Activated CD4-positive, alpha-beta T cell treated with anti-CD3 and anti-CD28 coated beads, Interleukin-2, amount 50 U/mL, for 4 hours (primary cell): ENCODE results near the gene CYP4F2.
"Not testable (repeated sequence)": the region's sequence is repeated elsewhere in the genome, so short reads cannot be mapped to it uniquely, and the experiment has no call there.

Experiments
- DNase-seq, 2 experiments: peaks; one replicate each; pipeline ENCODE4 v3.0.0-alpha.2; 2020

Gene CYP4F2

DNA sequence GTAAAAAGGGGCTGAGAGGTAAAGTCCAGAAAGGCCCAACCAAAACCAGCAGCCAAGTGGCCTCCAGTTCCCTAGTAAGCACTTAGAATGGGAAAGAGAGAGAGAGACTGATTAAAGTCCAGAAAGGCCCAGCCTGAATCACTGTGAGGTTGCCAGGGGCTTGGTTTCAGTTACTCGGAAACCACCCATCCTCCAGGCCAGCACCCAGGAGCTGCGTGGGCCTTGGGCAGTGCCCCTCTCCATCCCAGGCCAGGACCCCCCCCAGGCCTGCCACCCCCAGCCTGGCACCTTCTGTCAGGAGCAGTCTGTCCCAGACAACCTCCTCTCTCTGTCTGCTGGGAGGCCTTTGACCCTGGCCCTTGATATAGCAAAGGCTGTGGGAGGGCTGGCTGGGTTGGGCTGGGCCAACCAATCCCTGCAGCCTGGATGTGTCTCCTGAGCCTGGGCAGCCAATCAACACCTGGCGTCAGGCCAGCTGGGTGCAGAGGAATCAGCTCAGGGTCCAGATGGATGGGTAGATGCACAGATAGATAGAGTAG is at the start of gene CYP4F2:
Gene CYP4F2 (minus strand): TSS at position 337 of the 539 bp plus-strand sequence. CDS start 463 bp downstream, outside the sequence.
- DNase-seq: no peak

- DNase-seq: no peak
These were observed 47.4 kb upstream of the CYP4F2 start for GRCh38 chr19:15945301-15945700.

DNA sequence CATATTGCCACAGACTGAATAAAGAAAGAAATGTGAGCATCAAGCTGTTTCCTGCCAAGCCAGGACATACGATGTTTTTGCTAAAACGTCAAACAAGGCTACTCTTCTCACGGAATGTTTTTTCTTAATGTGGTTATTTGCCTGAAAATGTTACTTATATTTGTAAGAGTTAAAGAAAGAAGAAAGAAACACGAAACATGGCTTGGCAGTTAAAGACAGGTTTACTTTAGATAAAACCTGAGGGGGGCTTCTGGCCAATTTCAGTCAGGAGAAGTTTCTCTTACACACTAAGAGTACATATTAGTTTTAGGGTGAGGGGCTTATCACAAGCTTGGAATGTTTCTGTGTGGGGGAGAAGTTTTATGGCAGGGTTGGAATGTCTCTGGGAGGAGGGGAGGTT is 46.5 kb upstream of the CYP4F2 start:
- no peak for DNase-seq

- DNase-seq: no peak
These were observed 39.9 kb upstream of the CYP4F2 start for GRCh38 chr19:15937771-15938170.

DNA sequence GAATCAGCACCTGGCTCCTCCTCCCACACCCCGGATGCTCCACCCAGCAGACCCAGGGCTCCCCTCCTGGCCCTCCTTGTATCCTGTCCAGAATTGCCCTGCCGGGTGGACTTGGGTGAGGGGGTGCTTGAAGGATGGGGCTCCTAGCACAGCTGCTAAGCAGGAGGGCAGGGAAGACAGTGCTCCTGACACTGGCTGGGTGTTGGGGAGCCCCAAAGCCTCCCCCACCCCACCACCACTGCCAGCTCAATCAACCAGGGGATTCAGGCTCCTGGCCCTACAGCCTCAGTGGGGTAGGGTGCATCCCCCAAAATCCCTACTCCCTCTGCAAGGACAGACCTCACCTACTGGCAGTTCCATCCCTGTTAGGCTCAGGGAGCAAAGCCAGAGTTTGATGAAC is 39.1 kb upstream of the CYP4F2 start:
- DNase-seq: no peak

- no peak for DNase-seq
These were observed 38.3 kb upstream of the CYP4F2 start for GRCh38 chr19:15936173-15936572.

DNA sequence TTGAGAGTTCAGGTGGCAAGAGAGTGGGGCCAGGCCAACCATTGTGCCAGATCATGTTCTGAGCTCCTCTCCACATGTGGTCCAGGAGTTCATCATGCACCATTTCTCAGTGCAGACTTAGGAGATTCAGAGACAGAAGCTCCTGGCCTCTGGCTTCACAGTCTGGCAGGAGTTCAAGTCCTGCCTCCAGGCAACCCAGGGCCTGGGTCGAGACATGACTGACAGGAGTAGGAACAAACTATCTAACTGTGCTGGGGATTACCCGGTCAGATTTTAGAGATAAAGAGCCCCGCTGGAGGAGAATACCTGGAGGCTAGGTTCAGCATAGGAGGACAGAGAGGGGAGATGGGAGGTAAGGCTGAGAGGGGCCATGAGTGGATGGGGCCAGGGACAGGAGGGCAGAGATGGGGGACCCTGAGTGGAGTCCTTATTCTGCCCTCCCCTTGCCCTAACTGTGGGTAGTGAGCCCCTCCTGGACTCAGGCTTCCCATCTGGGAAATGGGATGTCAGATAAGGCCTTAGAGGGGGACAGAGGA is 37.4 kb upstream of the CYP4F2 start:
- no peak for DNase-seq

GRCh38 chr19:15934332-15935078 is 36.6 kb upstream of the CYP4F2 start, which contains the start of gene CYP4F11:
CYP4F11 (minus strand) TSS chr19:15934529; CDS start chr19:15934408, 121 bp downstream.
- DNase-seq: no peak

DNA sequence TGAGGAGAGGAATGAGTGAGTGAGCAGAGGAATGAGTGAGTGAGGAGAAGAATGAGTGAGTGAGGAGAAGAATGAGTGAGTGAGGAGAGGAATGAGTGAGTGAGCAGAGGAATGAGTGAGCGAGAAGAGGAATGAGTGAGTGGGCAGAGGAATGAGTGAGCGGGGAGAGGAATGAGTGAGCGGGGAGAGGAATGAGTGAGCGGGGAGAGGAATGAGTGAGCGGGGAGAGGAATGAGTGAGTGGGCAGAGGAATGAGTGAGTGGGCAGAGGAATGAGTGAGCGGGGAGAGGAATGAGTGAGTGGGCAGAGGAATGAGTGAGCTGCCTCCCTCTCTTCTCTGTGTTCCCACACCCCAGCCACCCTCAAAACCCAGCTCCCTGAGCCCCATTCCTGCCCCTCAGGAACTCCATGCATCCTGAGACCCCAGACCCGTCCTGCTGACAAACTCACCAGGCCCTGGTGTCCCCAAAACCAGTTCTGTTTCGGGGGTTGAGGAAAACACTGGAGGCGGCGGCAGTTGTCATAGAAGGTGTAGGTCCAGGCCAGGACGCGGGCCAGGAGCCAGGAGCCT is 36.0 kb upstream of the CYP4F2 start:
- not testable (repeated sequence) for DNase-seq

DNA sequence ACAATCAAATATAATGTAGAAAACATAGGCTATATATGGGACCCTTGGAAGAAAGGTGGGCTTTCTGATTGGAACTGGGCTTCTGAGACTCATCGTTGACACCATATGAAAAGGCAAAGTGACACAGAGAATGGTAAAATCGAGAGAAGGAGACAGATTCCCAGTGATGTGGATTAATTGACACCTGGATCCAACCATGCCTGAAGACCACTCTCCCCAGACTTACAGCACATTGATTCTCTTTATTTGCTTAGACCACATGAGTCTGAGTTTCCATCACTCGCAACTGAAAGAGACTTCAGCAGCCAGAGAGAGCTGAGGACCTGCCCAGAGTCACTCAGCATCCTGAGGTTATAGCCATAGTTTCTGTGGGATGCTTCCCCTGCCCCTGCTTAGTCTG is 30.4 kb upstream of the CYP4F2 start:
- no peak for DNase-seq

DNA sequence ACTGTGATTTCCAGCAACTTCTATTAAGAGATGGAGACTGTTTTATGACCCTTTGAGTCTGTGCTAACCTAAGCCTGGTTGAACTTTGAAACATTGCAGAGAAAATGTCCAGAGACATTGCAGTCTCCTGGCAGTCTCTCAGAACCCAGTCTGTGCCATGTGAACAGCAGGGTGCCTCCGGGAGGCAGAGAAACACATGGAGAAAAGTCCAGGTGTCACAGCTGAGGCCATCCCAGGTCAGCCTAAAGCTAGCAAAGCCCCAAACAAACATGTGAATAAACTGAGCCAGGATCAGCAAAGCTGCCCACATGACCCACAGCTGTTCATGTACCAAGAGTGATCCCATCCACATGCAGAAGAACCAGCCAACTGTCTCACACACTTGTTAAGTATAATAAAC is 28.6 kb upstream of the CYP4F2 start:
- DNase-seq: no peak

DNA sequence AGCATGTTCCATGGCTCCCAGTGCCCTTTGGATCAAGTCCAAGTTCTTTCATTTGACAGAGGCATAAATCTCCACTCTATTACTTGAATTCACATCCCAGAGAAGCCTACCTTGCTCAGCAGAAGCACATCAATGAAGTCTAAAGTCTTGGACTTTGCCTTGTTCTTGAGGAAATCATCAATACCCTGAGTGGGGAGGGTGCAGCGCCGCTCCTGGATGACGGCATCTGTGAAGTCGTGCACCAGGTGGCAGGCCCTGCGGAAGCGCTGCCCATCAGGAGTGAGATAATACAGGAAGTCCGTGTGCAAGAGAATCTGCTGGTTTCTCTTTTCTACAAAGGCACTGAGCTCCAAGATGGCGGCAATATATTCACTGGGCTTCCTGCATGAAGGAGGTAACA is 25.8 kb upstream of the CYP4F2 start:
- DNase-seq: no peak

DNA sequence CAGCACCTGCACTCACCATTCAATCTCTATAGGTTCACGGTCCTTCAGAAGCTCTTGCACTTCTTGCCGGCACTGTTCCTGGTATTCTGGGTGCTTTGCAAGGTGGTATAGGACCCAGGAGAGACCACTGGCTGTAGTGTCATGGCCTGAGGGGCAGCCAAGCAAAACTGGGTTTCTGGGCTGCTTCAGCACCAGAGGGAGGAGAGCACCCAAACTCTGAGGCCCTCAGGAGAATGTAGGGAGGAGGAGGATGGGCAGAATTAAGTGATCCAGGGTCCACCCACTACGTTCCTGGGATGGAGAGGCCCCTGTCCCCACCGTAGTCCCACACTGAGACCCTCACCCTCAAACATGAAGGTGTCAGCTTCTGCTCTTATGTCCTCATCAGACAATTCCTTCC is 24.1 kb upstream of the CYP4F2 start:
- no peak for DNase-seq

DNA sequence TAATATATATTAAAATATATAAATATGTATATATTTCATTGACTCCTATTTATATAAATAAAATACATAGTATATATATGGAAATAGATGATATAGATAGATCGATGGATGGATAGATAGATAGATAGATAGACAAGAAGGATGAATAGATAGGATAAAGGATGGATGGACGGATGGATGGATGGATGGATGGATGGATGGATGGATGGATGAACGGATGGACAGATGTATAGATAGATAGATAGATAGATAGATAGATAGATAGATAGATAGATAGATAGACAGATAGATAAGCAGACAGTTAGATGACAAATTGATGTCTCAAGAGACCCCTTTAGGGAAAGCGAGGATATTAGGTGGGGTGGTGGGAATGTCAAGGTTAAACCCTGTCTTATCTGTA is 21.4 kb upstream of the CYP4F2 start:
- DNase-seq: no peak

DNA sequence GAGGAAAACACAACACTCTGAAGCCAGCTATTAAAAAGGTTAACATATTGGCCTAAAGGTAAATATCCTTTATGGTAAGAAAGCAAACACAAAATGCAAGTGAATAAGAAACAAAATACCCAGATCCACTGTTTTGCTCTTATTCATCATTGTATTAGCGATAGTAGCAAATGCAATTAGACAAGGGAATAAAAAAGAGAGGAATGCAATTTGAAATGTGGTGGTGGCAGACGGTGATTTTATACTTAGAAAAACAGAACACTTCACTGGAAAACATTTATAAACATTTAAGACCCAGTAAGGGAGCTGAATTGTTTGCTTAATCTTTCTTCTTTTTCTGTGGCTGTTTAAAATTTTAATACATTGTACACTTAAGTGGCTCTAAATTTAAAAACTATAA is 17.2 kb upstream of the CYP4F2 start:
- no peak for DNase-seq

- DNase-seq: no peak
These were observed 16.0 kb upstream of the CYP4F2 start for GRCh38 chr19:15913830-15914229.

DNA sequence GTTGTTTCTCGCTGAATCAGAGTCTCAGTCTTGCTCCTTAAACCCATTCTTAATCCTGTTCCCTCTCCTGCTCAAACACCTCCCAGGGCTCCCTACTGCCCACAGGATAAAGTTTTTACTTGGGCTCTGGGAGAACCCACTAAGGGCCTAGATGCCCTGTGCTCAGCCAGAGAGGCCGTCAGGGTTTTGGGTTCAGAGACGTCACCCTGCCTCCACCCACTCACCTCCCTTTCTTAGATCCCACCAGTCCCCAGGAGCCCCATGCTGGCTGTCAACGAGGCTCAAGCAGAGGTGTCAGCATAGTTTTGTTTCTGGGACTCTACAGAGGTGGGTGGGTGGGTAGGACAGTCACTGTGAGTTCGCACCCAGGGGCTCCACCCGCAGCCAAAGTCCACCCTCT is 15.5 kb upstream of the CYP4F2 start:
- no peak for DNase-seq

DNA sequence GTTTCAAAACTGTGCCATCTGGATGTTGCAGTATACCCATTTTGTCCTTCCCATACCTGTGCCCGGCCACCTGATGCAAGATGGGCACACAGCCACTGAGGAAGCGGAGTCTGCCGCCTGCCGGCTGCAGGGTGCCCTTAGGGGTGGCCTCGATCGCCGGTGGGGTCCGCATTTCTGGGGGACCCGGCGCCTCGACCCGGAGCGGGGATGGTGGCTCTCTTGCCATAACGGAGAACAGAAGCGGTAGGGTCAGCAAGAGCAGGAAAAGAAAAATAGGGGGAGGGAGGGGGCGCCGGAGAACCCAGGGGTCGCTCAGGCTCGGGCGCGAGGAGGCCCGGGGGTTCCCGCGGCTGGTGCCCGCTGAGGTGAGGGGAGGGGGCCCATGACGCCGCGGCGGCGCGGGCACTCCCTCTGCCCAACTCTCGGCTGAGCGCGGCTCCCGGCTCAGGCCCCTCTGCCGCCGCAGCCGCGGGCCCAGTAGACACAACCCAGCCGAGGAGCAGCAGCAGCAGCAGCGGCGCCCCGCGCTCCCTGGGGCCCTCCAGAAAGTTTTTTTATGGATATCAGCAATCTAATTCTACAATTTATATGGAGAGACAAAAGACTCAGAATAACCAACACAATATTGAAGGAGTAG is 13.8 kb upstream of the CYP4F2 start:
- DNase-seq: no peak

DNA sequence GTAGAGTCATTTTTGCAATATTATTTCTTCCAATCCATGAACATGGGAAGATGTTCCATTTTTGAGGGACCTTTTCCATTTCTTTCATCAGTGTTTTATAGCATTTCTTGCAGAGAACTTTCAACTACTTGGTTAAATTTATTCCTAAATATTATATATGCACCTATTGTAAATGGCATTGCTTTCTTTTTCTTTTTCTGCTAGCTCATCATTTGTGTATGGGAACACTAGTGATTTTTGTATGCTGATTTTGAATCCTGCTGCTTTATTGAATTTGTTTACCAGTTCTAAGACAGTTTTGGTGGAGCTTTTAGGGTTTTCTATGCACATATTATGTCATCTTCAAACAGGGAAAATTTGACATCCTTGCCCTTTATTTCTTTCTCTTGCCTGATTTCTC is 7.2 kb upstream of the CYP4F2 start:
- DNase-seq: no peak

GRCh38 chr19:15902898-15903297 is 5.0 kb upstream of the CYP4F2 start:
- not testable (repeated sequence) for DNase-seq

DNA sequence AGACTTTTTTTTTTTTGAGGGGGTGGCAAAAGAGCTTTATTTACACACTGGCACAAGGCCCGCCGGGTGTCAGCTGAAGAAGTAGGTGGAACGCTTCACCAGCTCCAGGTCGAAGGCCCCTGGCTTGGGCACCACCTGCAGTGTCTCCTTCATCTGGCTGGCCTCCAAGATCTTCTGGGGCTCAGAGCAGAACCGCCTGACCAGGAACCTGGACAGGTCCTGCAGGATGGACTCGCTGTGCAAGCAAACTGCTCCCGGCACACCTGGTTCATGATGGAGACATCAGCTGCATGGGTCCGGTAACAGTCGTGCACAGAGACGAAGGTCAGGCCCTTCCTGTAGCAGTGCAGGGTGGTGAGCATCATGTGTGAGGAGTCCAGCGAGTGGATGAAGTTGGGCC is 4.4 kb upstream of the CYP4F2 start:
- DNase-seq: no peak

DNA sequence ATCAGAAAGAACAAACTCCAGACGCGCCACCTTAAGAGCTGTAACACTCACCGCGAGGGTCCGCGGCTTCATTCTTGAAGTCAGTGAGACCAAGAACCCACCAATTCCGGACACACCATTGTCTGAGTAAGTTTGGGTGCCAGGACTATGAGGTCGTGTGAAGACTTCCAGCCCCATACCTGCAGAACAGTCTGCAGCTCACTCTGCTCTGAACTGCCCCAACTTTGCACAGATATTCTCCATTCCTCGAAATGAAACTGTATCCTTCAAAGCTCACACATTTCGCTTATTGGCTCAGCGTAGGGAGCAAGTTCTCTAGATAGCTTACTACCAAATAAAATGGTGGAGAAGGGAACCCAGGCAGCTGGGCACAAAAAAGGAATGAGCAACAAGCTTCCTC is 2.6 kb upstream of the CYP4F2 start:
- DNase-seq: no peak

DNA sequence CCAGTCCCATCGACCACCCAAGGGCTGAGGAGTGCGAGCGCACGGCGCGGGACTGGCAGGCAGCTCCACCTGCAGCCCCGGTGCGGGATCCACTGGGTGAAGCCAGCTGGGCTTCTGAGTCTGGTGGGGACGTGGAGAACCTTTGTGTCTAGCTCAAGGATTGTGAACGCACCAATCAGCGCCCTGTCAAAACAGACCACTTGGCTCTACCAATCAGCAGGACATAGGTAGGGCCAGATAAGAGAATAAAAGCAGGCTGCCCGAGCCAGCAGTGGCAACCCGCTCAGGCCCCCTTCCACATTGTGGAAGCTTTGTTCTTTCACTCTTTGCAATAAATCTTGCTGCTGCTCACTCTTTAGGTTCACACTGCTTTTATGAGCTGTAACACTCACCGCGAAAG is 2.2 kb upstream of the CYP4F2 start:
- DNase-seq: not testable (repeated sequence)

DNA sequence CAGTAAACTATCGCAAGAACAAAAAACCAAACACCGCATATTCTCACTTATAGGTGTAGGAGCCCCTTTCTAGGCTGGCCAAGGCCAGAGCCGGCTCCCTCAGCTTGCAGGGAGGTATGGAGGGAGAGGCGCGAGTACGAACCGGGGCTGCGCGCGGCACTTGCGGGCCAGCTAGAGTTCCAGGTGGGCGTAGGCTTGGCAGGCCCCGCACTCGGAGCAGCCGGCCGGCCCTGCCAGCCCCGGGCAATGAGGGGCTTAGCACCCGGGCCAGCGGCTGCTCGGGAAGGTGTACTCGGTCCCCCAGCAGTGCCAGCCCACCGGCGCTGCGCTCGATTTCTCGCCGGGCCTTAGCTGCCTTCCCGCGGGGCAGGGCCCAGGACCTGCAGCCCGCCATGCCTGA is 1.7 kb upstream of the CYP4F2 start:
- not testable (repeated sequence) for DNase-seq
